GM13976 (cell line): ENCODE results near the gene C4orf50.
A peak's percentile ranks its signal among the peaks of the same experiment; 100 is the strongest.

Experiments used
- DNase-seq: peaks from one replicate; pipeline ENCODE4 v3.0.0; 2012; ENCODE audit warnings: low spot score
- in situ Hi-C: fragments of 300-500 bp; cut with MboI; formaldehyde crosslinking; loops from one replicate; pipeline ENCODE4 v1.12.0; 2022; ENCODE audit warnings: low sequenced_read_pairs, mixed read lengths, inconsistent platforms; ENCODE audit not compliant: unreplicated experiment
- TF ChIP-seq, protein P1 (sequence below): IDR thresholded peaks from 2 replicates; pipeline ENCODE4 v1.5.1; 2012; ENCODE audit warnings: borderline replicate concordance, mild to moderate bottlenecking; ENCODE audit not compliant: insufficient read depth; ENCODE audit errors: extremely low read depth, missing control alignments, control extremely low read depth

Gene C4orf50

DNA sequence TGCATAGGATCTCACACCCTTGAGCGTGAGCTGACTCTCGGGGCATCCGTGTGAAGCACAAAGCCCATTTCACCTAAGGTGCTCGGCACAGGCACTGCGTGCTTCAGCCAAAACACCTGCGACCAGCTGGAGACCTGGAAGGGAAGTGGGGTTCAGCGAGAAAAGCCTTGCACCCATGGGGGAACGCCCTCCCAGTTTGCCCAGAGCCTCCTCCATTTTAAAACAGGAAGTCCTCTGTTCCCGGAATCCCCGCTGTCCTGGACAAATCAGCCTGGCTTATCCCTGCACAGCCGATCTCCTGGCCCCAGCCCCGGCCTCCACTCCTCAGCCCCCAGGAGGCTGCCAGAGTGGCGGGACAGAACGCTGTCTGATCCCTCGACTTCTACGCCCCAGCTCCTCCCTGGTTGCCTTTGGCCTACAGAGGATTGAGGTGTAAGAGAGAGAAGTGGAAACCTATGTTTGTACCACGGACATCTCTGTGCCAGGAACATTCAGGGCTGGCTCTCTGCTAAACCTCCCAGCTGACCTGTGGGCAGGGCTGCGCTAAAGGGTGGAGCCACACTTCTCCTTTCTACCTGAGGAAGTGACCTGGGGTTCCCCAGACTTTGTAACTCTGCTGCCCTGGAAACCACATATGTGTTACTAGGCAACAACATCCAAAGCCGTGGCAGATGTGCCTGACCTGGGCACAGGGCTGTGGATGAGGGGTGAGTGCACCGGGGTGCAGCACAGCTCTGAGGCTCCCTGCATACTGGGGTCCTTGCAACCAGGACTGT is 3.8 kb upstream of the C4orf50 start:
- TF ChIP-seq, protein P1, sequence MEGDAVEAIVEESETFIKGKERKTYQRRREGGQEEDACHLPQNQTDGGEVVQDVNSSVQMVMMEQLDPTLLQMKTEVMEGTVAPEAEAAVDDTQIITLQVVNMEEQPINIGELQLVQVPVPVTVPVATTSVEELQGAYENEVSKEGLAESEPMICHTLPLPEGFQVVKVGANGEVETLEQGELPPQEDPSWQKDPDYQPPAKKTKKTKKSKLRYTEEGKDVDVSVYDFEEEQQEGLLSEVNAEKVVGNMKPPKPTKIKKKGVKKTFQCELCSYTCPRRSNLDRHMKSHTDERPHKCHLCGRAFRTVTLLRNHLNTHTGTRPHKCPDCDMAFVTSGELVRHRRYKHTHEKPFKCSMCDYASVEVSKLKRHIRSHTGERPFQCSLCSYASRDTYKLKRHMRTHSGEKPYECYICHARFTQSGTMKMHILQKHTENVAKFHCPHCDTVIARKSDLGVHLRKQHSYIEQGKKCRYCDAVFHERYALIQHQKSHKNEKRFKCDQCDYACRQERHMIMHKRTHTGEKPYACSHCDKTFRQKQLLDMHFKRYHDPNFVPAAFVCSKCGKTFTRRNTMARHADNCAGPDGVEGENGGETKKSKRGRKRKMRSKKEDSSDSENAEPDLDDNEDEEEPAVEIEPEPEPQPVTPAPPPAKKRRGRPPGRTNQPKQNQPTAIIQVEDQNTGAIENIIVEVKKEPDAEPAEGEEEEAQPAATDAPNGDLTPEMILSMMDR, result no peak
- in situ Hi-C loops, result no loop called here
- DNase-seq, result no peak

DNA sequence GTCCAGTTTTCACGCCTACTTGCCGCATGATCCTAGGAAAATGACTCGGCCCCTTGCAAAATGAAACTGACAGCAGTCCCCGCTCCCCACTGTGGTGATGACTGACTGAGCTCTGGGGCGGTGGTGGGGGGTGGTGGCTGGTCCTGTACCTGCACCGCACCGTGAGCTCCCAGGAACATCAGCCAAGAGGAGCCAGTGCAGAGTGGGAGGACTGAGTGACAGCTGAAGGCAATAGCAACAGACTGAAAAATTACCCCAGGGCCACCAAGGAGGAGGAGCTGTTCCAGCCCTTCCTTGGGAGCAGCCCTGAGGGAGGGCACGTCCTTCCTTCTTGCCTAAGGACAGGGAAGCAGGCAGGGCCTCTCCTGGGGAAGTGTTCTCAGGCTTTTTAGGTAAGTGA is 2.4 kb upstream of the C4orf50 start:
- TF ChIP-seq, protein P1, result no peak
- DNase-seq, result no peak
- in situ Hi-C loops, result no loop called here

DNA sequence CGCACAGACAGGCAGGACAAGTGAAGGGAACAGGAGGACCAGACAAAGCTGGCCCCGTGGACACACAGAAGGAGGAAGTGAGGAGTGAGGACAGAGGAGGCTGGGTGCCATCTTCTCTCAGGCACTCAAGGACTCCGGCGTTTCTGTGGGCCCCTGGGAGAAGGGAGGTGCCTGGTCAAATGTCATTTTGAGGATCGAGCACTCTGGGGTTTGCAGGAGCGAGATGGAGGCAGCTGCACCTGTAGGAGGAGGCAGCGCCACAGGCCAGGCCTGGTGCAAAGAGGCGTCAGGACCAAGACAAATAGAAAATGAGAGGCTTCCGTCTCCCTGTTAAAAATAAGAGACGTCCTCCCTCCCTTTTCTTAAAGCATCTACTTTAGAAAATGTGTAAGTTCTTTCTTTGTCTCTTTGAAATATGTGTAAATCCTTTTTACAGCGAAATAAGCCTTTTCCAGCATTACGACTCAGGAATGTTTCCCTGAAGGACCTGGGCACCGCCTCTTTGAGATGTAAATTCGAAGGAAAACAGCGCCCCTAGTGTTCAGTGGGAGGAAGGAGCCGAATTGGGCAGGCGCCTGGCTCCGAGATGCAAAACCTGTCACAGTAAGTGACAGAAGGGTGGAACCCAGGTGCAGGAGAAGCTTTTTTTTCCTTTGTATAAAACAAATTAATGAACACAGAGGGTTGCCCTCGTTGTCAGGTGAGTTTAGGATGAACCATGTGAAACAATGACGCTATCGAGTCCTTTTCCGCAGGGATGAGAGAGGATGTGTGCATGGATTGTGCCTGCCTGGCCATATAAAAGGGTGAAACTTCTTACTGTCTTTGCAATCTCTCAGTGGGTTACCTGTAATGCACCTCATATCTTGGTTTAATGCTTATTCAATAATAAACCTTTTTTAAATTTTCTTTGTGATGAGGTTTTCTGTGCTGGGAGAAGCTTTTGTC is 1.4 kb upstream of the C4orf50 start:
- TF ChIP-seq, protein P1, result peak; percentile 66
- in situ Hi-C loops, result no loop called here
- peak; percentile 76 for DNase-seq

DNA sequence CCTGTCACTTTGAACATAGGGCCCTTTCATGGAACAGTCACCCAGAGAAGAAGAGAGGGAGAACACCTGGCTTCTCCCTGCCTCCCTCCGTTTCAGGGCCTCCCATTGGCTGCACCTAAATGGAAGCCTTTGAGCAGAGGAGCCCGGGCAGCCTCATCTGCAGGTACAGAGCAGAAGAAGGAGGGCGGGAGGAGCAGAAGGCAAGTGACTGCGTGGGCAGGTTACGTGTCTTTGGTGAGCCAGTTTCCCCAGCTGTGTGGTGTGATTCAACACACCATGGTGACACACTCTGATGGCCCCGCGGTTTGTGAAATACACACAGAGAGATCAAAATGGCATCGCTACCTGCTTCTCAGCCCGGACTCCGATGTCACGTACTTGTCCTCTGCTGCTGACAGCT is 431 bp downstream of the C4orf50 start:
- no peak for DNase-seq
- in situ Hi-C loops, result no loop called here

DNA sequence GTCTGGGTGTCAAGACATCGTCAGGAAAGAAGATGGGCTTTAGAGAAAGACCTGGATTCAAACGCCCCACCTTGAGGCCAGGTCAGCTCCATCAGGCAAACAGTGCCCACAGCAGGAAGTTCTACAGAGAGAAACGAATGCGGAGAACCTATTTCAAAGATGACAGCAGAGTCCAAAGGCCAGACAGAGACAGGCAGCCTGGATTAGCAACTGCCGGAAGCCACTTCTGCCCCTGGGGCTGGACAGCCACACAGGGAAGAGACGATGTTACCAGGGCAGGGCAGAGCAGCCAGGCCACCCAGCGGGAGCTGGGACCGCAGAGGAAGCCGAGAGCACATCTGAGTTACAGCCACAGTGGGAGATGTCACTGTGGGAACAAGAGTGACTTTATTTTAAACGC is 1.2 kb downstream of the C4orf50 start:
- no peak for DNase-seq
- in situ Hi-C loops, result no loop called here
- TF ChIP-seq, protein P1, result no peak

More for the DNA sequence above, 431 bp downstream of the C4orf50 start:
- TF ChIP-seq, protein P1, result no peak

DNA sequence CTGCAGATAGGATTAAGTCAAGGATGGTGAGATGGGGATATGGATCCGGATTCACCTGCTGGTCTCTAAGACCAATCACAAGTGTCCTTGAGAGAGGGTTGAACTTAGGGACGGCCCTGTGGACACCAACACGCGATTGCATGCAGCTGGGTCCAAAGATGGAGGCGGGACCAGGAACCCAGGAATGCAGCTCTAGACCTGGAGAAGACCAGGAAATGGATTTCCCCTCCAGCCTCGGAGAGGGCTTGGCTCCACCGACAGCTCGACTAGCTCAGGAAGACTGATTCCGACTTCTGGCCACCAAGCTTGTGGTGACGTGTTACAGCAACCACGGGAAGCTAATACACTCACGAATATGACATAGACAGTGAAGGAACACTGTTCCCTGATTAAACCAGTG is 4.7 kb downstream of the C4orf50 start:
- DNase-seq, result no peak
- TF ChIP-seq, protein P1, result no peak
- in situ Hi-C loops, result no loop called here
